ENCODE measurements around the gene RCCD1.

RCCD1 gene

GRCh38 chr15:90968434-90968833 lies 13.8 kb downstream of the RCCD1 start:
- DNase-seq: no peak

DNA sequence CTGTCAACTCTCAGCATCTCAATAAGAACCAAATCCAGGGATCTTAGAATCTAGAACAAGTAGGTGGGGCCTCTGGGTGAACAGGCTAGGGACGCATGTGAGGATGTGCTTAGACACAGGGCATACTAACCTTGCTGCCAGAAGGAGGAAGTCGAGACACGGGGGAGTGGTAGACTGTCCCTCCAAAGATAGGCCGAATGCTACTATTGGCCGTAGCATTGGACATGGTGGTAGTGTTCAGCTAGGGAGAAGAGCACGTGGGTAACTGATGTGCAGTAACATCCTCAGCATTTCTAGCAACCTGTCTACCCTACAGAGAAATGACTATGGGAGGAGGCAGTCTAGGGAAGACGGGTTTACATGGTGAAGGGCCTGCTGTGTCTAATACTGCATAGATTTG lies 15.6 kb downstream of the RCCD1 start:
- no peak for DNase-seq

- DNase-seq: no peak
Measured at GRCh38 chr15:90972133-90972532, 17.4 kb downstream of the RCCD1 start.

GRCh38 chr15:90974216-90974615 lies 19.5 kb downstream of the RCCD1 start:
- DNase-seq: no peak

DNA sequence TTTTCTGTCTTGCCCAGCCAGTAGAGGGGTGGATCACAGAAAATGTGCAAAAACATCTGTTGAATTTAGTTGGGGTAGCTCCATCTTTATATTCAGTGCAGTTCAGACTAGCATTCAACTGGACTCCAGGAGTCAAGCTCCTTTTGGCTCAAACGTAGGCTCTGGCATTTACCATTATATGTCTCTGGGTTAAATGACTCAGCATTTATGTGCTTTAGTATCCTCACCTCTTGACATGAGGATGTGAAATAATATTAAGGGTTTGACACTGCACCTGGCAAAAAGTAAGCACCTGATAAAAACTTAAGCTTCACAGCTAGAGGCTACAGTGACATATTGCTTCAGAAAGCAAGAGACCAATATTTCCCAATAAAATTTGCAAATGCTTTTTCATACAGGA lies 24.9 kb downstream of the RCCD1 start:
- no peak for DNase-seq

GRCh38 chr15:90981681-90982080 lies 27.0 kb downstream of the RCCD1 start:
- DNase-seq: no peak

DNA sequence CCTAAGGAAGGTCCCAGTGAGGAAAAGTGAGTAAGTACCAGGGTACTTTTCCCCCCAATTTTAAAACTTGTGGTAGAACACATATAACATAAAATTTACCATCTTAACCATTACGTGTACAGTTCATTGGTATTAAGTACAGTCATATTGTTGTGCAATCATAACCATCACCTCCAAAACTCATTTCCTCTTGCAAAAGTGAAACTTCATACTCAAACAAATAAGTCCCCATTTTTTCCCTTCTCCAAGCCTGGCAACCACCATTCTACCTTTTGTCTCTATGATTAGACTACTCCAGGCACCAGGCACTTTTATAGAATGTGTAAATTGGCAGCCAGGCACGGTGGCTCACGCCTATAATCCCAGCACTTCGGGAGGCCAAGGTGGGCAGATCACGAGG lies 27.5 kb downstream of the RCCD1 start:
- no peak for DNase-seq

DNA sequence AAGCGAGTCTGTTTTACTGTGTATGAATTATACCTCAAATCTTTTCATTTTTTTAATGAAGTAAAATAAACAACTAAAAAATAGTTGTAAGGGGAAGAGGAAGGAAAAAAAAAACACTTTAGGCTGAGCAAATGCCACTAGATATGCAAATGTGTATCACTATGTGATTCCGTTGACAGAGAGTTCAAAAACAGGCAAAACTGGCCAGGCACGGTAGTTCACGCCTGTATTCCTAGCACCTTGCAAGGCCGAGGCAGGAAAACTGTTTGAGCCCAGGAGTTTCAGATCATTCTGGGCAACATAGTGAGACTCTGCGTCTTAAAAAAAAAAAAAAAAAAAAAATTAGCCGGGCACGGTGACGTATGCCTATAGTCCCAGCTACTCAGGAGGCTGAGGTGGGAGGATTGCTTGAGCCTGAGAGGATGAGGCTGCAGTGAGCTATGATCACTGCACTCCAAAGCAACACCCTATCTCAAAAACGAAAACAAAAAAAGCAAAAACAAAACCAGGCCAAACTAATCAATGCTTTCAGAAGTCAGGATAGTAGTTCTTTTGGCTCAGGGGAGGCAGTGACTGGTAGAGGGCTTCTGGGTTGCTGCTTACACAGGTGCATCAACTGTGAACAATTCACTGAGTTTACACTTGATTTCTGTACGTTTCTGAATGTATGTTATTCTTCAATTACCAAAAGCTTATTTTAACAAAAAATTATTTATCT lies 32.3 kb downstream of the RCCD1 start:
- no peak for DNase-seq

DNA sequence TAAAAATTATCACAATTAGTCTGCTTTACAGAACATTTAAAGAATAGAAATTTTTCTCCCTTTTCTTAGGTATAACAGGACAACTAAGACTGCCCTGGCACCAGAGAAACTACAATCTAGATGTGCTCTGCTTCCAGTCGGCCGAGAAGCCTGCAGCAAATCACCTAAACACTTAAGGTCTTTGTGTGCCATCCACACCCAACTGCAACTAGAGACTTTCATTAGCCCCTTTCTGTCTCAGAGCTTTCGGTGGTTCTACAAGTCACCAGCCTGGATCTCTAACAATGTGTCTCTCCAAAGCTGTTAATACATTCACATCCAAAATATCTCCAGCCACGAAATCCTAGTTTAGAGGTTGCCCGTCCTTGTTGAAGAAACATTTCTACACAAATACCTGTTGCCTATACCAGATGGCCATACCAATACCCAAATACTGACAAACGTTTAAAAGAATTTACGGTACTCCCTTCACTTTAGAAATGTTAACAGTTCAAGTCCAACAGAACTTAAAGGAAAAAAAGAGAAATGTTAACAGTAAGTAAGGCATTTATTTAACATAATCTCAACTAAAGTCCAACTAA lies 33.0 kb downstream of the RCCD1 start:
- DNase-seq: peak; percentile 9

DNA sequence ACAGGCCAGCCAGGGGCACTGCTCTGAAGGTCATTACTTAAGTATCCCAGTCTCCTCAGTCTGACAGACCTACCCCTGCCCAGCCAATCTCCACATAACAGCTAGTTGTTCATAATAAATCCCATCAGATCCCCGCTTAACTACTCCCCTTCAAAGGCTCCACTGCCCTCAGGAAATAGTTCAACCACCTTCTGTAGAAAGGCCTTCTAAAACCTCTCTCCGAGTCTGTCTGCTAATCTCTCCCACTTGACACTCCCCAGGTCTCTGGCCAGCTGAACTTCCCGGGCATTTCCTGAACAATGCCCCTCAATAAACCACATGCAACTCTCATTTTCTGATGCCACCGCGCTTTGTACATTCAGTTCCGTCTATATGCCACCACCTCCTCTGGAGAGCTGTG lies 33.6 kb downstream of the RCCD1 start:
- DNase-seq: no peak

GRCh38 chr15:90989040-90989768 lies 34.5 kb downstream of the RCCD1 start:
- DNase-seq: no peak

- no peak for DNase-seq
Measured at GRCh38 chr15:90990446-90990845, 35.8 kb downstream of the RCCD1 start.

DNA sequence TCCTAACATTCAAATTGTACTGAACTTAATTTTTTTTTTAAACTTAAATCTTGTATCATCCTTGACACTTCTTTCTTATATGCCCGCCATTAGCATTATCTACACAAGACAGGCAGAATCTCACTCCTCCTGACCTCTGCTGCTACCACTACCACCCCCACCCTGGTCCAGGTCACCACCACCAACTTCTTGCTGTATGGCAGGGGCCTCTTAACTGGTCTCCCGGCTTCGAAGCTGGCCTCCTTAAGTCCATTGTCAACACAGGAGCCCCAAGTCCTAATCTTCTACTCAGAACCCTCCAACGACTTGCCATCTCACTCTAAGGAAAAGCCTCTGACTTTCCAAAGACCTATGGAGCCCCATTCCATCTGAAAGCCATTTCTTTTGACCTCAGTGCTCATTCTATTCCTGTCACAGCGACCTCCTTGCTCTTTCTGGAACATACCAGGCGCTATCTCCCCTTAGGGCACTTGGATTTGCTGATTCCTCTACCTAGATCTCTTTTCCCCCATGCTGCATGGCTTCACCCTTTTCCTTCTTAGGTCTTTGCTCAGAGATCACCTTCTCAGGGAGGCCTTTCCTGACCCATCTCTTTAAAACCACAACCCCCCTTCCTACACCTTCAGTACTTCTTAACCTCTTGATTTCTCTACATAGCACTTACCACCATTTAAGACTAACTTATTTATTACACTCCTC lies 37.1 kb downstream of the RCCD1 start:
- no peak for DNase-seq

- no peak for DNase-seq
Measured at GRCh38 chr15:90994059-90994416, 39.4 kb downstream of the RCCD1 start.

- DNase-seq: peak; percentile 82
Measured at GRCh38 chr15:90994417-90995311, 40.0 kb downstream of the RCCD1 start, which contains the start of gene PRC1. TSS of gene PRC1 (minus strand) at chr15:90994535. CDS start at chr15:90994417, 118 bp downstream.

DNA sequence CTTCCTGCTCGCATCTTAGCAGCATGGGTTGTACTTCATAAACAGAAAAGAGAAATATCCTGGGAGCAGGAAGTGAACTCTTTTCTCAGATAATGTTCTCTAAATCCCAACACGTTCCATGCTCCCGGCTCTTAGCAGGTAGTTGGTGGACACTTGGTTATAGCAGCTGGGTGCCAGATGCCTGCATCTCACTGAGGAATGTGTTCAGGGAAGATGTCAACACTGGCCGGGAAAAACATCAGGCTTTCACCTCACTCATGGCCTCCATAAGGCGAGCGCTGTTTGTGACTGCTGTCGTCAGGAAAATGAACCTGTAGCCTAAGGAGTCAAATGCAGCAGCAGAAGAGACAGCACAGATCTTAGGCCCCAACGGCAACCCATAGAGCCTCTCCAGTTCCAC lies 44.1 kb downstream of the RCCD1 start:
- DNase-seq: no peak

- no peak for DNase-seq
Measured at GRCh38 chr15:91001209-91001608, 46.5 kb downstream of the RCCD1 start.

DNA sequence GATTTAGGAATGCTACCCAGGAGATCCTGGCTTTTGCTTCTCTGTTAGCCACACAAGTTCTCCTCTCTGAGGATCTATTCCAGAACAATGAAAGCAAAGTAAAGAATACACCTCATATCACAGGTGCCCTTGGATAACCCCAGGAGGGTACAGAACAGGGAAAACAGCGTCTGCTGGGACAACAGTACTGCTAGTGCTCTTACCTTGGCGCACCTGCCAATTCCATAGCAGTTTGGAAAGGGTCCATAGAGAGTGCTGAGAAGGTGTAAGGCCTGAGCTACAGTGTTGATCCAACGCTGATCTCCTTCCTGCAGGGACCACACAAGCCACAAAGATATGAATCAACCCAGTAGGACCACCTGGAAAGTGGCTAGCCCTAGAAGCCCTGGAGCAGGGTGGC lies 52.6 kb downstream of the RCCD1 start:
- no peak for DNase-seq
